Measurements from ENCODE around the gene FANK1.

DNA sequence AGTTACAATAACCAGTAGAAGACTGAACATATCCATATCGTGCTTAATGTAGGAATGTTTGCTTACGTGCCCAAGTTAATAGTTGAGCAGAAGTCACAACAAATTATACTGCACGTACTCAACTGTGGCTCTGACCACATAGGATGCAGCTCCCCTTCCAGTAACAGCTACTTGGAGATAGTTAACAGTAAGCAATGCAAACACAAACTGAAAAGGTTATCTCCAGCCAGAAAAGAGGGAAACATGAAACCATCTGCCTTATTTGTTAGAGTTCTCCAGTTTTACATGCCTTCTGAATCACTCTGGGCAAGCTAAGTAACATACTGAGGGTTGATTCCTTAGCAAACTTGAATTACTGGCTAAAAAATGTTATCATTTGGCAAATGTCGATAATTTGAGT lies 25.0 kb upstream of the FANK1 start:
- TF ChIP-seq, protein P1, sequence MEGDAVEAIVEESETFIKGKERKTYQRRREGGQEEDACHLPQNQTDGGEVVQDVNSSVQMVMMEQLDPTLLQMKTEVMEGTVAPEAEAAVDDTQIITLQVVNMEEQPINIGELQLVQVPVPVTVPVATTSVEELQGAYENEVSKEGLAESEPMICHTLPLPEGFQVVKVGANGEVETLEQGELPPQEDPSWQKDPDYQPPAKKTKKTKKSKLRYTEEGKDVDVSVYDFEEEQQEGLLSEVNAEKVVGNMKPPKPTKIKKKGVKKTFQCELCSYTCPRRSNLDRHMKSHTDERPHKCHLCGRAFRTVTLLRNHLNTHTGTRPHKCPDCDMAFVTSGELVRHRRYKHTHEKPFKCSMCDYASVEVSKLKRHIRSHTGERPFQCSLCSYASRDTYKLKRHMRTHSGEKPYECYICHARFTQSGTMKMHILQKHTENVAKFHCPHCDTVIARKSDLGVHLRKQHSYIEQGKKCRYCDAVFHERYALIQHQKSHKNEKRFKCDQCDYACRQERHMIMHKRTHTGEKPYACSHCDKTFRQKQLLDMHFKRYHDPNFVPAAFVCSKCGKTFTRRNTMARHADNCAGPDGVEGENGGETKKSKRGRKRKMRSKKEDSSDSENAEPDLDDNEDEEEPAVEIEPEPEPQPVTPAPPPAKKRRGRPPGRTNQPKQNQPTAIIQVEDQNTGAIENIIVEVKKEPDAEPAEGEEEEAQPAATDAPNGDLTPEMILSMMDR (IDR thresholded peaks at IDR 0.05) = no peak
- no peak for TF ChIP-seq EZH2 (IDR thresholded peaks at IDR 0.05; ENCODE audit: borderline replicate concordance, insufficient read depth, low read depth, low read length, poor library complexity, severe bottlenecking)
